Astrocyte (in vitro differentiated cells and primary cell): ENCODE results near the gene GPR52. TPM values are rescaled to one million over a fixed set of nuclear protein-coding genes. Genes with fewer than 3 reads are reported as not detected.

ENCODE experiments used
- DNase-seq: peaks from one replicate; pipeline ENCODE4 v3.0.0-alpha.2; 2010; ENCODE audit warnings: low read depth
- FAIRE-seq: peaks from 2 replicates; lab custom pipeline; 2011; peaks lifted over from hg19 to GRCh38; lab: Jason Lieb, UNC
- H2AFZ ChIP-seq: 2 replicates; pipeline ENCODE4 v1.6.0; 2012; ENCODE audit warnings: low read depth, low read length, inconsistent platforms
- H3K27ac ChIP-seq: 2 replicates; pipeline ENCODE4 v1.5.1; 2011; ENCODE audit warnings: low read depth, low read length, inconsistent platforms
- H3K27me3 ChIP-seq: 2 replicates; pipeline ENCODE4 v1.6.0; 2011; ENCODE audit warnings: low read length, inconsistent platforms; ENCODE audit not compliant: insufficient read depth
- H3K36me3 ChIP-seq: 2 replicates; pipeline ENCODE4 v1.5.1; 2011; ENCODE audit warnings: low read length, inconsistent platforms; ENCODE audit not compliant: insufficient read depth
- H3K4me1 ChIP-seq: 2 replicates; pipeline ENCODE4 v1.5.1; 2011; ENCODE audit warnings: low read length, inconsistent platforms; ENCODE audit not compliant: insufficient read depth
- H3K4me2 ChIP-seq: 2 replicates; pipeline ENCODE4 v1.6.0; 2012; ENCODE audit warnings: low read length, inconsistent platforms
- H3K4me3 ChIP-seq: 2 replicates; pipeline ENCODE4 v1.5.1; 2011; ENCODE audit warnings: low read depth, mild to moderate bottlenecking, low read length, inconsistent platforms; ENCODE audit not compliant: insufficient read depth
- H3K79me2 ChIP-seq: 2 replicates; pipeline ENCODE4 v1.6.0; 2012; ENCODE audit warnings: mild to moderate bottlenecking, low read length, inconsistent platforms; ENCODE audit not compliant: insufficient read depth
- H3K9ac ChIP-seq: 2 replicates; pipeline ENCODE4 v1.6.0; 2012; ENCODE audit warnings: mild to moderate bottlenecking, low read length, inconsistent platforms
- H3K9me3 ChIP-seq: 2 replicates; pipeline ENCODE4 v1.5.1; 2012; ENCODE audit warnings: low read depth, mild to moderate bottlenecking, low read length, inconsistent platforms; ENCODE audit not compliant: insufficient read depth
- H4K20me1 ChIP-seq: 2 replicates; pipeline ENCODE4 v1.6.0; 2012; ENCODE audit warnings: low read length, inconsistent platforms; ENCODE audit not compliant: insufficient read depth
- H3K27ac Mint-ChIP-seq: one replicate; pipeline ENCODE4 v1.8.0; 2021; ENCODE audit warnings: mild to moderate bottlenecking, mixed read lengths; ENCODE audit not compliant: unreplicated experiment
- H3K27me3 Mint-ChIP-seq: one replicate; pipeline ENCODE4 v1.8.0; 2021; ENCODE audit warnings: low read depth, mixed read lengths; ENCODE audit not compliant: unreplicated experiment
- H3K36me3 Mint-ChIP-seq: one replicate; pipeline ENCODE4 v1.8.0; 2021; ENCODE audit warnings: low read depth, mixed read lengths; ENCODE audit not compliant: unreplicated experiment
- H3K4me1 Mint-ChIP-seq: one replicate; pipeline ENCODE4 v1.8.0; 2021; ENCODE audit warnings: low read depth, mixed read lengths; ENCODE audit not compliant: unreplicated experiment
- H3K4me3 Mint-ChIP-seq: one replicate; pipeline ENCODE4 v1.8.0; 2021; ENCODE audit warnings: mild to moderate bottlenecking, moderate library complexity, mixed read lengths; ENCODE audit not compliant: unreplicated experiment
- H3K9me3 Mint-ChIP-seq: one replicate; pipeline ENCODE4 v1.8.0; 2021; ENCODE audit warnings: mild to moderate bottlenecking, mixed read lengths; ENCODE audit not compliant: unreplicated experiment
- EZH2 ChIP-seq: IDR thresholded peaks from 2 replicates; pipeline ENCODE4 v1.6.1; 2012; ENCODE audit warnings: mild to moderate bottlenecking, low read length, inconsistent platforms; ENCODE audit not compliant: insufficient read depth
- total RNA-seq: library from RNA; stranded (reverse); gene quantifications from 2 replicates; pipeline ENCODE4 v1.2.1, GENCODE V29; 2021
- TF ChIP-seq, protein P1 (sequence below): IDR thresholded peaks from 2 replicates; pipeline ENCODE4 v1.5.1; 2011; ENCODE audit warnings: low read depth, mild to moderate bottlenecking, inconsistent platforms, low read length, moderate library complexity; ENCODE audit not compliant: insufficient read depth

Gene GPR52
- total RNA-seq, 1 donor from 2014 or later: 1.1 TPM

- Histone ChIP-seq H3K4me1 (peaks cover 19% of the 10 kb centered on the region), H3K4me3 (no peak overlapping the region), H3K79me2 (no peaks in the 10 kb centered on the region), H3K9me3 (no peaks in the 10 kb centered on the region), H4K20me1 (no peaks in the 10 kb centered on the region), H3K27me3 (no peaks in the 10 kb centered on the region), H3K36me3 (no peaks in the 10 kb centered on the region), H3K27ac (no peak overlapping the region), H3K4me2 (no peak overlapping the region), H2AFZ (no peak overlapping the region), H3K9ac (no peak overlapping the region)
- FAIRE-seq (no peak), DNase-seq (peak; percentile 26)
- TF ChIP-seq EZH2: no peak
- TF ChIP-seq, protein P1, sequence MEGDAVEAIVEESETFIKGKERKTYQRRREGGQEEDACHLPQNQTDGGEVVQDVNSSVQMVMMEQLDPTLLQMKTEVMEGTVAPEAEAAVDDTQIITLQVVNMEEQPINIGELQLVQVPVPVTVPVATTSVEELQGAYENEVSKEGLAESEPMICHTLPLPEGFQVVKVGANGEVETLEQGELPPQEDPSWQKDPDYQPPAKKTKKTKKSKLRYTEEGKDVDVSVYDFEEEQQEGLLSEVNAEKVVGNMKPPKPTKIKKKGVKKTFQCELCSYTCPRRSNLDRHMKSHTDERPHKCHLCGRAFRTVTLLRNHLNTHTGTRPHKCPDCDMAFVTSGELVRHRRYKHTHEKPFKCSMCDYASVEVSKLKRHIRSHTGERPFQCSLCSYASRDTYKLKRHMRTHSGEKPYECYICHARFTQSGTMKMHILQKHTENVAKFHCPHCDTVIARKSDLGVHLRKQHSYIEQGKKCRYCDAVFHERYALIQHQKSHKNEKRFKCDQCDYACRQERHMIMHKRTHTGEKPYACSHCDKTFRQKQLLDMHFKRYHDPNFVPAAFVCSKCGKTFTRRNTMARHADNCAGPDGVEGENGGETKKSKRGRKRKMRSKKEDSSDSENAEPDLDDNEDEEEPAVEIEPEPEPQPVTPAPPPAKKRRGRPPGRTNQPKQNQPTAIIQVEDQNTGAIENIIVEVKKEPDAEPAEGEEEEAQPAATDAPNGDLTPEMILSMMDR: no peak
- H3K9me3 Mint-ChIP-seq: no peaks in the 10 kb centered on the region
- no peaks in the 10 kb centered on the region for H3K27me3 Mint-ChIP-seq
- peaks cover 17% of the 10 kb centered on the region for H3K4me1 Mint-ChIP-seq
- no peak overlapping the region for H3K4me3 Mint-ChIP-seq
- H3K27ac Mint-ChIP-seq: no peak overlapping the region
- H3K36me3 Mint-ChIP-seq: peaks cover 4% of the 10 kb centered on the region
Measured at GRCh38 chr1:174399211-174399610, 48.6 kb upstream of the GPR52 start.

DNA sequence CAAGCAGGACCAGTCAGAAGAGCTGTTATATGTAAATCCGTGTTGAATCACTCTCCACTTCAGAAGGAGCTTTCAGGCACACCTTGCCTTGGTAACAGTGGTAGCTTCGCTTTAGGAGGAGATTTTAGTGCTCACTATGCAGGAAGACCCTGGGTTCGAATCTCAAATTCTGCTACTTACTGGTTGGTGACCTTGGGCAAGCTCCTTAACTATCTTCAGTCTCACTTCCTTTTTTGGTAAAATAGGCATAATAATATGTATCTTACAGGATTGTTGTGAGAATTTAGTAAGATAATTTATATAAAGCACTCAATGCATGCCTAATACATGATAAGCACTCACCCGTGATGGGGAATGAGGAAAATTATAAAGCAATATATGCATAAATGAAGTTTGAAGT, 46.7 kb upstream of the GPR52 start:
- Mint-ChIP-seq H3K27me3 (no peaks in the 10 kb centered on the region), H3K36me3 (peaks cover 4% of the 10 kb centered on the region), H3K4me3 (no peak overlapping the region), H3K4me1 (peaks cover 17% of the 10 kb centered on the region), H3K9me3 (no peaks in the 10 kb centered on the region), H3K27ac (no peak overlapping the region)
- Histone ChIP-seq H3K27ac (no peak overlapping the region), H2AFZ (no peak overlapping the region), H3K27me3 (no peaks in the 10 kb centered on the region), H3K9ac (no peak overlapping the region), H3K4me2 (no peak overlapping the region), H3K4me1 (peaks cover 19% of the 10 kb centered on the region), H3K79me2 (no peaks in the 10 kb centered on the region), H4K20me1 (no peaks in the 10 kb centered on the region), H3K4me3 (no peak overlapping the region), H3K36me3 (no peaks in the 10 kb centered on the region), H3K9me3 (no peaks in the 10 kb centered on the region)
- no peak for TF ChIP-seq EZH2
- TF ChIP-seq, protein P1: no peak
- FAIRE-seq: no peak
- DNase-seq: no peak

GRCh38 chr1:174405219-174405618, 42.5 kb upstream of the GPR52 start:
- Histone ChIP-seq H3K9me3 (no peaks in the 10 kb centered on the region), H3K27me3 (no peaks in the 10 kb centered on the region), H3K79me2 (no peaks in the 10 kb centered on the region), H3K4me2 (no peak overlapping the region), H3K27ac (no peak overlapping the region), H4K20me1 (no peaks in the 10 kb centered on the region), H3K36me3 (no peaks in the 10 kb centered on the region), H3K4me1 (no peaks in the 10 kb centered on the region), H2AFZ (no peak overlapping the region), H3K9ac (no peak overlapping the region), H3K4me3 (no peak overlapping the region)
- no peak overlapping the region for H3K4me3 Mint-ChIP-seq
- DNase-seq (peak; percentile 8), FAIRE-seq (no peak)
- TF ChIP-seq, protein P1: no peak
- no peak for TF ChIP-seq EZH2
- no peak overlapping the region for H3K27ac Mint-ChIP-seq
- no peaks in the 10 kb centered on the region for H3K27me3 Mint-ChIP-seq
- peaks cover 3% of the 10 kb centered on the region for H3K9me3 Mint-ChIP-seq
- H3K36me3 Mint-ChIP-seq: peaks cover 2% of the 10 kb centered on the region
- H3K4me1 Mint-ChIP-seq: no peaks in the 10 kb centered on the region
